NB4 (cell line): Measurements from ENCODE around the gene USP54.

Source experiments
- DNase-seq: peaks from one replicate; pipeline ENCODE4 v3.0.0; 2010; ENCODE audit warnings: low read depth
- H3K4me3 ChIP-seq: one replicate; pipeline ENCODE4 v1.5.1; 2011; ENCODE audit warnings: mild to moderate bottlenecking, low read depth, low read length, moderate library complexity
- CTCF ChIP-seq: IDR thresholded peaks from one replicate; pipeline ENCODE4 v1.5.1; 2012; ENCODE audit warnings: low read depth, low read length
- MAX ChIP-seq: IDR thresholded peaks from 2 replicates; pipeline ENCODE4 v1.6.1; 2011; ENCODE audit warnings: low read depth, low read length
- MYC ChIP-seq: IDR thresholded peaks from 2 replicates; pipeline ENCODE4 v1.6.1; 2011; ENCODE audit warnings: low read depth, low read length
- POLR2A ChIP-seq: IDR thresholded peaks from 2 replicates; pipeline ENCODE4 v1.6.1; 2011; ENCODE audit warnings: mild to moderate bottlenecking; ENCODE audit not compliant: insufficient read length; ENCODE audit errors: extremely low read depth

The USP54 gene

GRCh38 chr10:73519336-73519735 lies 71.8 kb downstream of the USP54 start:
- TF ChIP-seq POLR2A (no peak), MAX (no peak), MYC (no peak), CTCF (no peak)
- no peak overlapping the region for H3K4me3 ChIP-seq
- DNase-seq: no peak

- no peak overlapping the region for H3K4me3 ChIP-seq
These were observed 73.8 kb downstream of the USP54 start for GRCh38 chr10:73517166-73517888.

GRCh38 chr10:73512207-73512743 lies 78.9 kb downstream of the USP54 start:
- no peak overlapping the region for H3K4me3 ChIP-seq
- TF ChIP-seq MAX (no peak), POLR2A (no peak), CTCF (no peak), MYC (no peak)
- no peak for DNase-seq

More at GRCh38 chr10:73517166-73517888, 73.8 kb downstream of the USP54 start:
- DNase-seq: no peak
- TF ChIP-seq POLR2A (no peak), MAX (no peak), MYC (no peak), CTCF (no peak)

- no peak overlapping the region for H3K4me3 ChIP-seq
- TF ChIP-seq MYC (no peak), CTCF (no peak), POLR2A (no peak), MAX (no peak)
- DNase-seq: no peak
These were observed 81.4 kb downstream of the USP54 start for GRCh38 chr10:73509695-73510094.

- no peak for DNase-seq
- no peak for TF ChIP-seq CTCF
- H3K4me3 ChIP-seq: no peak overlapping the region
These were observed 84.7 kb downstream of the USP54 start for GRCh38 chr10:73506491-73506890.

- H3K4me3 ChIP-seq: no peak overlapping the region
- no peak for DNase-seq
- TF ChIP-seq MAX: no peak
- no peak for TF ChIP-seq CTCF
- no peak for TF ChIP-seq MYC
- TF ChIP-seq POLR2A: no peak
These were observed 85.1 kb downstream of the USP54 start for GRCh38 chr10:73506074-73506473.
